GM19452 (cell line): ENCODE results near the gene NCOA5.
"Not testable (repeated sequence)": the region's sequence is repeated elsewhere in the genome, so short reads cannot be mapped to it uniquely, and the experiment has no call there.

ENCODE experiments used
- ATAC-seq: cut with Tn5 transposase; IDR thresholded peaks from one replicate; pipeline ENCODE4 v1.9.1; 2021; ENCODE audit not compliant: unreplicated experiment

Gene NCOA5

DNA sequence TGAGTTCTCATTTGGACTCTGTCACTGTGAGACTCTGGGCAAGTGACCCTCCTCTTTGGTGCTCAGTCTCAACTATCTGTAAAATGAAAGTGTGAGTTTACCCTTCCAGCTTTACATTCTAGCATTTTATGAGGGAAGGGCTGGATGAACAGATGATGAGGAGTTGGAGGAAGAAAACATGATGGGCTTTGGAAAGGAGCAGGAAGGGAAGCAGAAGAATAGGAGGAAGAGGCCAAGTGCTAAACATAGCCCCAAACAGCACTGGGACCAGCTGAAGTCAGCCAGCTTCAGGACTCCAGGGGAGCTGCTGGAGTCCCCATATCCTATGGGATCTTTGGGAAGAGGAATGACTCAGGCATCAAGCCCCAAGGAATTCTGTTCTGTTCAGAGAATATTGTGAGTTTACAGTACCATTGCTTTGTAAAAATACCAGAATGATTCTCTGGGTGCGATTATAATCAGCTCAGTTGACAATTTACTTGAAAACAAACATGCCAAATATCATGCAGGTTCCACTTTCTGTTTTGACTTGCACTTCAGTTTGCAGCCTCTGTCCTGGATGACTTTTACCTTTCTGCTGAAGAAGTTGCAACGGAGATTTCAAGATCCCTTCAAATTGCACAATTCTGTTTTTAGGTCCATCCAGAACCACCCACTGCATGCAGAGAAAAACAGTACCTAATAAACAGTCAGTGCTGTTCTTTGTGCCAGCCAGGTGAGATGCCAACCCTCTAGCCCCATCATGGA, 31.6 kb upstream of the NCOA5 start:
- no peak for ATAC-seq

DNA sequence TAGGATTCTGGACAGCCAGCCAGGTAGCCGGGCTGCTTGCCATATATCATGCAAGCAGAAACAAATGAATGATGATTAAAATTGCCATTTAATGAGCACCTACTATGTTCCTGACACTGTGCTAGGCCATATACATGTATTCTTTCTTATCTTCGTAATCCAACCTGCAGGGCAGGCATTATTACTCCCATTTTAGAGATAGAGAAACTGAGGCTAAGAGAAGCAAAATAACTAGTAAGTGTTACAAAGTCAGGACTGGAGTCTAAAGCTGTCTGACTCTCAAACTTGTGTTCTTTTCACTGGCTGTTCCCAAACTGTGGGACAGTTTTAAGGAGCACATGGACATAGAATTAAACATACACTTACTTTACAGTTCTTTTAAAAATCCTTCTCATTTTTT, 30.4 kb upstream of the NCOA5 start:
- no peak for ATAC-seq

DNA sequence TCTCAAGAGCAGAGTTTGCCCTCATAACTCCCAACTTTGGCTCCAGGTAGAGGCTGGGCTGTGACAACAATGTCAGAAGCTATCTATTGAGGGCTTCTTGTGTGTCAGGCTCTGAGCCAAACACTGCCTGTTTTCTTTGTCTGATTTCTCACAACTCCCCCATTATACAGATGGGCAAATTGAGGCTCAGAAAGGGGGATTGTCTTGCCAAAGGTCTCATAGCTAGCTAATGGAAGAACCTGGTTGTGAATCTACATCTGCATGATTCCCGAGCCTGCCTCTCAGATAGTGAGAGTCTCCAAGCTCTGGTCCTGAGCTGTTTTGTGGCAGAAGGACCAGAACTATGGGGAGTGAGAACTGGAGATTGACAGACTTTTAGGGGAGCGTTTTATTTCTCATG, 29.8 kb upstream of the NCOA5 start:
- ATAC-seq: no peak

DNA sequence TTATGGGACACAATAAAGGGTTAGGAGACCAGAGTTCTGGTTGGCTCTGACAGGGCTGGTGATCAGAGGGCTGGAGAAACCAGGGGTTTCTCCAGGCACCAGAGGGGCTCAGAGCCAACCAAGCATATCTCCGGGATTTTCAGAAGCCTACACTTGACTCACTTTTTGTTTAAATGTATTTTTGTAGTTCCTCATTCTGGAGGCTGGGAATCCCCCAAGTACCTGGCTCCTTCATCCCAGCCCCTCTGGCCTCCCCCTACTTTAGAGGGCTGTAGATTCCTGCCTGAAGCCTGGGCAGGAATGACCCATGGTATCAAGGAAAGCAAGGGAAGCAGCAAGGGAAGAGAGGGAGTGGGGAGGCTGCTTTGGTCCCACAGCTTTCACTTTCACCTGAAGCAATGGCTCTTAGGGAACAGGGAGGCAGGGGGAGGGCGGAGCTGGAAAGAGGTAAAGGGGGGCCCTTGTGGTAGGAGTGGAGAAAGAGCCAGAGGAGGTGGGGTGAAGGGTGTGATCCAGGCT, 29.3 kb upstream of the NCOA5 start:
- peak; percentile 41 for ATAC-seq

DNA sequence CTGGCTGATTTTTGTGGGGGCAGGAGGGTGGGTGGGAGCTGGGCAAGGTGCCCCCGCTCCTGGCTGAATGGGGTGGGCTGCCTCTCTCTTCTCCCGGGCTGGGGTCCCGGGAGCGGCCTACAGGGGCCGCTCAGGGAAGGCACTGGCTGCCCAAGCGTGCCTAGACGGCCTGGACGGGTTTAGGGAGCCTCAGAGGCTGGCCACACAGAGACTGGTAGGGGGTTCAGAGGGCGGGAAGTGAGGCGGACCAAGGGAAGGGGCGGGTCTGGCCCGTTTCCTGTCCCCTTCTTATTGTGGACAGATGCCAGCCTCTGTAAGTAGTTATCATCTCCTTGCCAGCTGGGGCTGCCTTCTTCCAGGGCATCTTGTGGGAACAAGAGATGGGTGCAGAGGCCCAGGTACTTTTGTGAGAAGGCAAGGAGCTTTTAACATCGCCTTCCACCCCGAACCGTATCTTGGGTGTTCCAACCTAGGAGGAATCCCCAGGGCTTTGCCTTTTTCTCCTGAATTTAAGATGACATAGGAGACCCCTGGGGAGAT, 28.8 kb upstream of the NCOA5 start:
- peak; percentile 44 for ATAC-seq

DNA sequence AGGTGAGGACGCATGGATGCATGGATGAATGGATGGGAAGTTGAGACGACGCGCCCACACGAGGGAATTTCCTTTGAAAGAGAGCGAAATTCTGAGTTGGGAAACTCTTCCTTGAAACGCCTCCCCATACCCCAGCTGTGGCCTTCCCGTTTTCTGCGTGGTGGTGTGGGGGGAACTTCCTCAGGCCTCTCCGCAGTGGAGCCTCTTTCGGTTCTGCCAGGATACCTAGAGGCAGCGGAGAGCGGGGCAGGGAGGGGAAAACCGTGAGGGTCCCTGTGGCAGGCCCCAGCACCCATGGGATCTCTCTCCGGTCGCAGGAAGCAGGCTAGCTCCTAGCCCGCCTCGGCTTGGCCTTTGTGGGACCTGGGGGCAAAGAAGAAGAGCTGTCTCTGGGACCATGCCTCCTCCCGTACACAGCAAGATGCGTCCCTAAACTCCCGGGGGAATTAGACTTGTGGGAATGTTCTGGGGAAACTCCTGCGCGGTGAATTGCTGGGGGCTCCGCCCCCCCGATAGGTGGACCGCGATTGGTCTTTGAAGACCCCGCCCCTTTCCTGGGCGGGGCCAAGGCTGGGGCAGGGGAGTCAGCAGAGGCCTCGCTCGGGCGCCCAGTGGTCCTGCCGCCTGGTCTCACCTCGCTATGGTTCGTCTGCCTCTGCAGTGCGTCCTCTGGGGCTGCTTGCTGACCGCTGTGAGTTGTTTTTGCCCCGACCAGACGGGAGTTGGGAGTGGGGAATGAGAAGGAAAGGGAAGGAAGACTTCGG, 28.1 kb upstream of the NCOA5 start, which contains the start of gene CD40:
Gene CD40 (plus strand): TSS at position 611 of the 764 bp plus-strand sequence. CDS start 30 bp downstream, at position 641.
- ATAC-seq: peak; percentile 80

DNA sequence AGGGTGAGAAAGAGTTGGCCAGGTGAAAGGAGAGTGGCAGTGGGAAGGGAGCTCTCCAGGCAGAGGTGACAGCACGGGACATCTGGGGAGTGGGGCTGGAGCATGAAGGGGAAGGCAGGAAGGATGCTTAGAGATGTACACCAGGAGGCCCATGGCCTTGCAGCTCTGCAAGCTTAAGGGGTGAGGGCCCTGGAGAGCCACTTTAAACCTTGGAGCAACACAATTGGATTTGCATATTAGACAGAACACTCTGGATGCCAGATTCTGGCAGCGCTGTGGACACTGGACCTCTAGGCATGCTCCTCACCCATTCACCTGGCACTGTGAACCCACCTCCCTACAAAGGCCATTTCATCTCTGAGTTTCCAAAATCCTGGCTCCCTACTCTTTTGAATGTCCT, 24.7 kb upstream of the NCOA5 start:
- no peak for ATAC-seq

DNA sequence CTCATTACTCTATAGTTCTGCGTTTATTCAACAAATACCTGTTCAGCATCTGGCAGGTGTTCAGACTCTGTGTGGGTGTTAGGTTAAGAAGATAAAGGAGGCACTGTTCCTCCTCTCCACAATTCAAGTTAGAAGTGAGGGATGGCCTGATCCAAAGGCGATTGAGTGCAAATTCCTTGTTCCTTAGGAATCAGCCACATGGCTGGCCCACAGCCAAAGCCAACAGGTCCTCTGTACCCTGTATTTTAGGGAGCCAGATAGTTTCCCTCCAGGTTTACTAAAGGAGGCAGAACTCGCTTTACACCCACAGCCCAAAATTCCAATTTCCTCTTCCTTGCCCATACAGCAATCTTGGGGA, 23.3 kb upstream of the NCOA5 start:
- ATAC-seq: no peak

DNA sequence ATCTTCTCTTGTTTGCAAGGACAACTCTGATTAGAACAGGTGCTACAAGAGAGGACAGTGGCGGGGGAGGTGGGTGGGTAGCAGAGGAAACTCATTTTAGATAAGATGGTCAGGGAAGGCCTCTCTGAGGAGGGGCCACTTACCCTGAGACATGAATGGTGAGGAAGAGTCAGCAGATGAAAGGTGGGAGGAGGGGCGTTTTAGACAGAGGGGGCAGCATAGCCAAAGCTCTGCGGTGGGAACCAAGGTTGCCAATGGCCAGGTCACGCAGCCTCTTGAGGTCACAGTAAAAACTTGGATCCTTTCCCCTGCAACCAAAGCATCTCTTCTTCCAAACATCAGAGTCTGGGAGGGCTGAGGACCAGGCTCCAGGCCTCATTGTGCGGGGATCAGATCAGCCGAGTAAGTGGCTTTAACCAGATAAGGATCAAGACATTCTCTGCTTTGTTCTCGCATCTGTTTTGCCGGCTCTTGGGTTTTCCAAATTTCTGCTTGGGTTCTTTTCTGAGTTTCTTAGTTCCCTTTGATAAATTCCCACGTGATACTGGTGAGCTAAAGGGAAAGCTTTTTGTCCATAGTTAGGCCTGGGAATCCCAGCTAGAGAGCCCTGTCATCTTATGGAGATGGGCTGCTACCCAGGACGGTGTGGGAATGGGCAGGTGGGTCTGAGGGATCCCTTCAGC, 22.8 kb upstream of the NCOA5 start:
- no peak for ATAC-seq

DNA sequence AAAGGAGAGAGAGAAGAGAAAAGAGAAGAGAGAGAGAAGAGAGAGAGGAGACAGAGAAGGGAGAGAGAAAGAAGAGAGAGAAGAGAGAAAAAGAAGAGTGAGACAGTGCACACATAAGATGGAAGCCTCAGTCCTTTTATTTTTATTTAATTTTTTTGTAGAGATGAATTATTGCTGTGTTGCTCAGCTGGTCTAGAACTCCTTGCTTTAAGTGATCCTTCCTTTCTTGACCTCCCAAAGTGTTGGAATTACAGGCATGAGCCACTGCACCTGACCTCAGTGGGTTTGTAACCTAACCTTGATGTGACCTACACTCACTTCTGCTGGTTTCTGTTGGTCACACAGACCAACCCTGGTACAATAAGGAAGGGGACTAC, 22.1 kb upstream of the NCOA5 start:
- ATAC-seq: no peak

DNA sequence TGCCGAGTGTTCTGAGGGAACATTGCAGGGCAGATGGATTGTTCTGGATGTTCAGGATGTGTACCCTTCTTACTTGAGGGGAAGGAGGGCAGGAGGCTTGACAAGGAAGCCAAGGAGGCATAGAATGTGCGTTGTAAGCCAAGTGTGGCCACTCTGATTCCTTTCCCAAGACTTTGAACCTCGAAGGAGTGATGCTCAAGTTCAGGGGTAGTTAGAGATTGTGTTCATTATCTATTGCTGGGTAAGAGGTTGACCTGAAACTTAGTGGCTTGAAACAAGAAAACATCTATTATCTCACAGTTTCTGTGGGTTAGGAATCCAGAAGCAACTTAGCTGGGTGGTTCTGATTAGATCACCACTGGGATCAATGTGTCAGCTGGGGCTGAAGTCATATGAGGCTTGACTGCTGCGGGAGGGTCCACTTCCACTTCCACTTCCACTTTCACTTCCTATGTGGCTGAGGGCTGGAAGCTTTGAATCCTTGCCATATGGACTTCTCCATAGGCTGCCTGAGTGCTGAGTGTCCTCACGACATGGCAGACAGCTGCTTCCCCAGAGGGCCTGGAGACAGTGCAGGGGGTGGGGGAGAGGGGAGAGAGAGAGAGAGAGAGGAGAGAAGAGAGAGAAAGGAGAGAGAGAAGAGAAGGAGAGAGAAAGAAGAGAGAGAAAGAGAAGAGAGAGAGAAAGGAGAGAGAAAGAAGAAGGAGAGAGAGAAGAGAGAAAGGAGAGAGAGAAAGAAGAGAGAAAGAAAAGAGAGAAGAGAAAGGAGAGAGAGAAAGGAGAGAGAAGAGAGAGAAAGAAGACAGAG, 21.5 kb upstream of the NCOA5 start:
- ATAC-seq: peak; percentile 63

DNA sequence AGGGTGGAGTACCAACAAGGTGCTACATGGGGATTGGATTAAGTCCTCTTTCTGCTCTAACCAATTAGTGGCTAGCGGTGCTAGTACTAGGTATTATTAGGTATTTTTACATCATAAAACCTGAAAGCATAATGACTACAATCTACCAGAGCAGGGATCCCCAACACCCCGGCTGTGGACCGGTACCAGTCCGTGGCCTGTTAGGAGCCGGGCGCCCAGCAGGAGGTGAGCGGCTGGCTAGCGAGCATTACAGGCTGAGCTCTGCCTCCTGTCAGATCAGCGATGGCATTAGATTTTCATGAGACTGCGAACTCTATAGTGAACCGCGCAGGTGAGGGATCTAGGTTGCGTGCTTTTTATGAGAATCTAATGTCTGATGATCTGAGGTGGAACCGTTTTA, 19.2 kb upstream of the NCOA5 start:
- ATAC-seq: no peak

DNA sequence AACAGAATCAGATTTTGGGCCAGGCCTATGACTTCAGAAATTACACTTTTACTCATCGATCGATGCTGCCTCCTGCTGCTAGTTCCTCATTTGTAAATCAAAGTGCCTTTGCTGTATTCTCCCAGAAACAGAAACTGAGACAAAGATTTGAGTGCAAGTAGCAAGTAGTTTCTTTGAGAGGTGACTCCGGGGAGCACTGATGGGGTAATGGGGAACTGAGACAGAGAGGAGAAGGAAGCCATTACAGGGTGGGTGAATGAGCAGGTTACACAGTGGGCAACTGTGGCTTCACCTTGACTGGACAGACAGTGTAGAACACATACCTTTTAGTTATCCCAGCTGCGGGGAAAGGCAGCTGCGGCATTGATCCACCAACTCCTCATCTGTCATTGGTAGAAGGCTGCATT, 18.7 kb upstream of the NCOA5 start:
- ATAC-seq: peak; percentile 74

DNA sequence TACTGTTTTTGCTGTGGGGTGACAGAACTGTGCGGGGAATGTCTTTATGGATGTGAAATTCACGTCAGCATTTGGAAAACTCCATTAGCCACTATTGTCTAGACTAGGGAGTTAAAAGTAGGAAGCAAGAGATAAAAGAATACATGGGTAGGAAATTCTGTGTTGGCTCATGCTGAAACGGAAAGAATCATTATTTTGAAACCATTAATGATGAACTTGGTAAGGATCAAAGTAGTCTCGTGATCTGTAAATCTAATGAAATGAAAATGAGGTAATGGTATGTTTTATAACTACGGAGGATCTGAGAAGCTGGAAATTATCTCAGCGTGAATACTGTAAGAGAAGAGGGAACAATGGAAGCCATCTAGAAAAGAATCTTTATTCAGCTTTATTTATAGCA, 17.3 kb upstream of the NCOA5 start:
- no peak for ATAC-seq

DNA sequence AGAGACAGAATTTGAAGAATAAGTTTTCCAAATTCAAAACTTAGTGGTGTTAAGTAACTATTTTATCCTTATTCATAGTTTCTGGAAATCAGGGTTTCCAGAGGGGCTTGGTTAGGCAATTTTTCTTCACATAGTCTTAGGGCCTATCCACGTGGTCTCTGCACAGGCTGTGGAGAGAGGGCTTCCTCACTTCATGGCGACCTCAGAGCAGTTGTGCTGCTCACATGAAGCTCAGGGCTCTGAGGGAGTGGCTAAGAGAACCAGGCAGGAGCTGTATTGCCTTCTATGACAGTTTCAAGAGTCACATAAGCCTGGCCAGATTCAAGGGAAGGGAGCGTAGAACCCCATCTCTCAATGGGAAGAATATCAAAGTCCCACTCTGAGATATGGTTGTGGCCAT, 14.5 kb upstream of the NCOA5 start:
- ATAC-seq: no peak

DNA sequence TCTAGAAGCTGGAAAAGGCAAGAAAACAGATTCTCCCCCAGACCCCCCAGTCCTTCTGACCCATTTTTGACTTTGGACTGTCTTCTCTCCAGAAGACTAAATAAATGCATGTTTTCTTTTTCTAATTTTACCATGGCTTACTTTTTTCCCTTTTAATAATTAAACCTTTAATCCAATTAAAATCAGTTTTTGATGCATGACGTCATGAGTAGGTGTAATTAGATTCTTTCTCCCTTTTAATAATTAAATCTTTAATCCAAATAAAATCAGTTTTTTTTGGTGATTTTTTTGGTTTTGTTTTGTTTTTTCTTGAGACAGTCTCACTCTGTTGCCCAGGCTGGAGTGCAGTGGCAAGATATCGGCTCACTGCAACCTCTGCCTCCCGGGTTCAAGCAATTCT, 13.2 kb upstream of the NCOA5 start:
- ATAC-seq: no peak

DNA sequence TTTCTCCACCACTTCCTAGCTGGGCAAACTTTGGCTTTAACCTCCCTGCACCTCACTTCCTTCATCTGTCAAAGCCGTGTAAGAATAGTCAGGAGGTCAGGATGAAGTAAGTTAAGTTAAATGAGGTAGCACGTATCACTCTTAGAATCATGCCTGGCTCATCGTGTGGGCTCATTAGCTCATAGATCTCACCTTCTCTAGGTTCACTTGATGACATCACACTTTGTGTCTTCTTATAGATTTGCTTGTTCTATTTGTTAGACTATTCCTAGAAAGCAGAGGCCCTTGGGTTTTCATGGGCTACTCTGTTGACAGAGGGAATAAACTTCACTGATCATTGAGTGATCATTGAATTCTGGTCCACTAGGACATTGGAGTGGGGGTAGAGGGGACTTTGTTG, 12.2 kb upstream of the NCOA5 start:
- ATAC-seq: no peak

DNA sequence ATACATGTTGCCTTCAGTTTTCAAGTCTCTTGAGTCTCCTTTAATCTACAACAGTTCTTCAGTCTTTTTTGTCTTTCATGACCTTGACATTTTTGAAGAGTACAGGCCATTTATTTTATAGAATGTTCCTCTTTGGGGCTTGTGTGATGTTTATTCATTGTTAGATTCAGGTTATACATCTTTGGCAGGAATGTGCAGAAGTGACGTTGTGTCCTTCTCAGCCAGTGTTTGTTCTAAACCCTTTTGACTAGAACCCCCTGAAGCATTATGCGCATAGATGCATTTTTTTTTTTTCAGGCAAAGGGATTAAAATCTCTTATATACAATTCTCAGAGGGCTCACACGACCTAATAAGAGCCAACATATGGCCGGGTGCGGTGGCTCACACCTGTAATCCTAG, 11.2 kb upstream of the NCOA5 start:
- no peak for ATAC-seq

DNA sequence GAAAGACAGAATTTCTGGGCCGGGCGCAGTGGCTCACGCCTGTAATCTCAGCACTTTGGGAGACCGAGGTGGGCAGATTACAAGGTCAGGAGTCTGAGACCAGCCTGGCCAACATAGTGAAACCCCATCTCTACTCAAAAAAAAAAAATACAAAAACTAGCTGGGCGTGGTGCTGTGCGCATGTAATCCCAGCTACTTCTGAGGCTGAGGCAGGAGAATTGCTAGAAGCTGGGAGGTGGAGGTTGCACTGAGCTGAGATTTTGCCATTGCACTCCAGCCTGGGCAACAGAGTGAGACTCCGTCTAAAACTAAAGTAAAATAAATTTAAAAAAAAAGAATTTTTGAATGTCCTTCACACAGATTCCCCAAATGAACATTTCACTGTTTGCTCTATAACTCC, 10.7 kb upstream of the NCOA5 start:
- ATAC-seq: not testable (repeated sequence)

DNA sequence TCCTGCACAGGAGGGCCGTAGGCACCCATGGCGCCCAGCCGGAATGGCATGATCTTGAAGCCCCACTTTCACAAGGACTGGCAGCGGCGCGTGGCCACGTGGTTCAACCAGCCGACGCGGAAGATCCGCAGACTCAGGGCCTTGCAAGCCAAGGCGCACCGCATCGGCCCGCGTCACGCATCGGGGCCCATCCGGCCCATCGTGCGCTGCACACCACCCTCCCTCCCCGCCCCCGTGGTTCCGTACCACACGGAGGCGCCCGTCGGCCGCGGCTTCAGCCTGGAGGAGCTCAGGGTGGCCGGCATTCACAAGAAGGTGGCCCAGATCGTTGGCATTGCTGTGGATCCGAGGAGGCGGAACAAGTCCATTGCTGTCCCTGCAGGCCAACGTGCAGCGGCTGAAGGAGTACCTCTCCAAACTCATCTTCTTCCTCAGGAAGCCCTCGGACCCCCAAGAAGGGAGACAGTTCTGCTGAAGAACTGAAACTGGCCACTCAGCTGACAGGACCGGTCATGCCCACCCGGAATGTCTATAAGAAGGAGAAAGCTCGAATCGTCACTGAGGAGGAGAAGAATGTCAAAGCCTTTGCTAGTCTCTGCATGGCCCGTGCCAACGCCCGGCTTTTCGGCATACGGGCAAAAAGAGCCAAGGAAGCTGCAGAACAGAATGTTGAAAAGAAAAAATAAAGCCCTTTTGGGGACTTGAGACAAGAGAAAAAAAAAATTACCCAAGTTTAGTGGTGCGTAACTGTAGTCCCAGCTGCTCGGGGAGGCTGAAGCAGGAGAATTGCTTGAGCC, 9.9 kb upstream of the NCOA5 start:
- no peak for ATAC-seq
